Mesothelial cell of epicardium (in vitro differentiated cells): ENCODE data around the gene JSRP1. TPM values are rescaled to one million over a fixed set of nuclear protein-coding genes. Genes with fewer than 3 reads are reported as not detected.

Source experiments
- DNase-seq, 2 experiments: peaks; one replicate each; pipeline ENCODE4 v3.0.0; 2021; ENCODE audit warnings: low spot score in 2 of 2; ENCODE audit not compliant: unreplicated experiment in 2 of 2
- H3K27ac Mint-ChIP-seq: 2 replicates; pipeline ENCODE4 v1.8.0; 2021; ENCODE audit warnings: mixed read lengths
- H3K27me3 Mint-ChIP-seq: 2 replicates; pipeline ENCODE4 v1.8.0; 2021; ENCODE audit warnings: low read depth, mixed read lengths
- H3K36me3 Mint-ChIP-seq: 2 replicates; pipeline ENCODE4 v1.8.0; 2021; ENCODE audit warnings: mixed read lengths
- H3K4me1 Mint-ChIP-seq: 2 replicates; pipeline ENCODE4 v1.8.0; 2021; ENCODE audit warnings: mixed read lengths
- H3K4me3 Mint-ChIP-seq: 2 replicates; pipeline ENCODE4 v1.8.0; 2021; ENCODE audit warnings: mild to moderate bottlenecking, moderate library complexity, mixed read lengths
- H3K9me3 Mint-ChIP-seq: 2 replicates; pipeline ENCODE4 v1.8.0; 2021; ENCODE audit warnings: mixed read lengths
- total RNA-seq: library from RNA; stranded (reverse); gene quantifications from 3 replicates; pipeline ENCODE4 v1.2.1, GENCODE V29; 2021
- TF ChIP-seq, protein P1 (sequence below): fragments of 200-600 bp; sonication (generic); IDR thresholded peaks from one replicate; pipeline ENCODE4 v1.5.0; 2021; ENCODE audit warnings: antibody characterized with exemption; ENCODE audit not compliant: unreplicated experiment

The JSRP1 gene
- total RNA-seq, 1 donor from 2014 or later: 0.80 TPM

DNA sequence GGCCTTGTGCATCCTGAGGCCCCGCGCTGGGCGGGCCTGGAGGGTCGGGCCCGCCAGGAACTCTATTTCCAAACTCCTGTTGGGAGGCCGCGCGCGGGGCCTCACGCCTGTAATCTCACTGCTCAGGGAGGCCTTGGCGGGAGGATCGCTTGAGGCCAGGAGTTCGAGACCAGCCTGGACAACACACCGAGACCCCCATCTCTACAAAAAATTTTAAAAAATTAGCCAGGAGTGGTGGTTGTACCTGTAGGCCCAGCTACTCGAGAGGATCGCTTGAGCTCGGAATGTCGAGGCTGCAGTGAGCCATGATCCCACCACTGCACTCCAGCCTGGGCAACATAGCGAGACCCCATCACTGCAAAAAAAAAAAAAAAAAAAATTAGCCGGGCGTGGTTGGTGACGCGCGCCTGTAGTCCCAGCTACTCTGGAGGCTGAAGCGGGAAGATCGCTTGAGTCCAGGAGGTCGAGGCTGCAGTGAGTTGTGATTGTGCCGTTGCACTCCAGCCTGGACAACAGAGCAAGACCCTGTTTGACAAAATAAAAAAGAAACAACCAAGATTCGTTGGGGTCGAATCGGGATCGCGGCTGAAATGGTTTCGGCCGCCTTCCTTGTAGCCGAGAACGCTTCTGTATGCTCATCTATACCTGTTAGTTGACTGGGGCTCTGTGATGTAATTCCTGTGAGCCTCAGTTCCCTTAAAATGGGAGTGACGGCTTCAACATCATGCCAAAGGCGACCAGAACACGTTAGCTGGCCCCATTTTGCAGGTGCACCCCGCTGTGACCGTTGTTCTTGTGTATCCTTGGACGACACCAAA lies 19.0 kb downstream of the JSRP1 start:
- Mint-ChIP-seq H3K27ac (peak overlapping the region; percentile 95), H3K4me1 (peaks cover 51% of the 10 kb centered on the region), H3K4me3 (peak overlapping the region; percentile 87), H3K36me3 (peaks cover 5% of the 10 kb centered on the region), H3K27me3 (no peaks in the 10 kb centered on the region), H3K9me3 (no peaks in the 10 kb centered on the region)
- TF ChIP-seq, protein P1, sequence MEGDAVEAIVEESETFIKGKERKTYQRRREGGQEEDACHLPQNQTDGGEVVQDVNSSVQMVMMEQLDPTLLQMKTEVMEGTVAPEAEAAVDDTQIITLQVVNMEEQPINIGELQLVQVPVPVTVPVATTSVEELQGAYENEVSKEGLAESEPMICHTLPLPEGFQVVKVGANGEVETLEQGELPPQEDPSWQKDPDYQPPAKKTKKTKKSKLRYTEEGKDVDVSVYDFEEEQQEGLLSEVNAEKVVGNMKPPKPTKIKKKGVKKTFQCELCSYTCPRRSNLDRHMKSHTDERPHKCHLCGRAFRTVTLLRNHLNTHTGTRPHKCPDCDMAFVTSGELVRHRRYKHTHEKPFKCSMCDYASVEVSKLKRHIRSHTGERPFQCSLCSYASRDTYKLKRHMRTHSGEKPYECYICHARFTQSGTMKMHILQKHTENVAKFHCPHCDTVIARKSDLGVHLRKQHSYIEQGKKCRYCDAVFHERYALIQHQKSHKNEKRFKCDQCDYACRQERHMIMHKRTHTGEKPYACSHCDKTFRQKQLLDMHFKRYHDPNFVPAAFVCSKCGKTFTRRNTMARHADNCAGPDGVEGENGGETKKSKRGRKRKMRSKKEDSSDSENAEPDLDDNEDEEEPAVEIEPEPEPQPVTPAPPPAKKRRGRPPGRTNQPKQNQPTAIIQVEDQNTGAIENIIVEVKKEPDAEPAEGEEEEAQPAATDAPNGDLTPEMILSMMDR: no peak
- DNase-seq: no peak

DNA sequence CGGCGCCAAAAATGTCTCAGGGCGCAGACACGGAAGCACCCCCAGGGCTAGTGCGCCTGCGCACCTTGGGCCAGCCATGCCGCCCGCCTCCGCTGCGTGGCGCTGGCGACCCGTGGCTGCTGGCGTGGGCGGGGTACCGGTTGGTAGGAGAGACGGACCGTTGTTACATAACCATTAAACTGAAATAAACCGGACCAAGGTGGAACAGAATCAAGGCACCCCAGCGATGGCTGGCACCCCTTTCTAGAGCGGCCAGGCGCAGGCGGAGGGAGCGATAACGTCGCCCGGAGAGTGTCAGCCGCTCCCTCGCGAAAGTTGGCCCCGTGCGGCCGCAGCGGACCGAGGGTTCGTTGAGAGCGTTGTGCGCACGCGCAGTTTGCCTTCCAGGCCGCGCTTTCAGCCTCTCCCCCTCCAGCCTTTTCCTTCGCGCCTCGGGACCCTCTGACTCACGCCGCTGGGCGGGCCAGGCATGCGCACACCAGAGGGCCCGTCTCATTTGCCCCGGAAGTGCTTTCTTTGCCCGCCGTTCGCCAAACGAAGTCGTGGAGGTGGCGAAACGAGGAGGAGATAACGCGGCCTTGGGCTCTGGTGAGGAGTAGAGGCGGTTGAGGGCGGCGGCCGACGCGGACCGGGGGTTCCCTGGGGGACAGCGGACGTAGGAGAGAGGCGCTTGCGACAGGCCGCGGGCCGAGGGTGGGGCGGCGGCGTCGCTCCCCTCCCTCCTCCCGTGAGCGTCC lies 19.7 kb downstream of the JSRP1 start, which contains the start of the genes PLEKHJ1 and SF3A2:
TSS of gene PLEKHJ1 (minus strand) at position 16 of the 737 bp plus-strand sequence. CDS start 81 bp downstream, outside the sequence.
TSS of gene SF3A2 (plus strand) at position 511 of the 737 bp plus-strand sequence. CDS start 6,595 bp downstream, outside the sequence.
- Mint-ChIP-seq H3K27ac (peak within 1 kb of the TSS; percentile 95), H3K36me3 (peaks cover 7% of the 10 kb centered on the region), H3K4me3 (peak within 1 kb of the TSS; percentile 87), H3K9me3 (no peaks in the 10 kb centered on the region), H3K27me3 (no peaks in the 10 kb centered on the region), H3K4me1 (peaks cover 47% of the 10 kb centered on the region)
- DNase-seq: peak; percentile 97 to 99
- TF ChIP-seq, protein P1: peak; percentile 97

DNA sequence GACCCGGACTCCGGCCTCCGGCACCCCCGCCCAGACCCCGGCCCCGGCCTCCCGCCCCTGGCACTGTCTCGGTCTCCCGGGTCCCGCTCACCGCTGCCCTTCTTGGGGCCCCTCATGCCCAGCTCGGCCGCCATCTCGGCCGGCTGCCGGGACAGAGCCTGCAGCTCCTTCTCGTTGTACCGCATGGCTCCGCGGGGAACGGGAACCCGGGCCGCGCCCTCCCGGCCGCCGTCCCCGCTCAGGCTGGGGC lies 20.2 kb downstream of the JSRP1 start:
- Mint-ChIP-seq H3K4me1 (peaks cover 42% of the 10 kb centered on the region), H3K9me3 (no peaks in the 10 kb centered on the region), H3K27me3 (no peaks in the 10 kb centered on the region), H3K27ac (no peak overlapping the region), H3K36me3 (peaks cover 9% of the 10 kb centered on the region), H3K4me3 (peak overlapping the region; percentile 87)
- no peak for DNase-seq
- TF ChIP-seq, protein P1: no peak

DNA sequence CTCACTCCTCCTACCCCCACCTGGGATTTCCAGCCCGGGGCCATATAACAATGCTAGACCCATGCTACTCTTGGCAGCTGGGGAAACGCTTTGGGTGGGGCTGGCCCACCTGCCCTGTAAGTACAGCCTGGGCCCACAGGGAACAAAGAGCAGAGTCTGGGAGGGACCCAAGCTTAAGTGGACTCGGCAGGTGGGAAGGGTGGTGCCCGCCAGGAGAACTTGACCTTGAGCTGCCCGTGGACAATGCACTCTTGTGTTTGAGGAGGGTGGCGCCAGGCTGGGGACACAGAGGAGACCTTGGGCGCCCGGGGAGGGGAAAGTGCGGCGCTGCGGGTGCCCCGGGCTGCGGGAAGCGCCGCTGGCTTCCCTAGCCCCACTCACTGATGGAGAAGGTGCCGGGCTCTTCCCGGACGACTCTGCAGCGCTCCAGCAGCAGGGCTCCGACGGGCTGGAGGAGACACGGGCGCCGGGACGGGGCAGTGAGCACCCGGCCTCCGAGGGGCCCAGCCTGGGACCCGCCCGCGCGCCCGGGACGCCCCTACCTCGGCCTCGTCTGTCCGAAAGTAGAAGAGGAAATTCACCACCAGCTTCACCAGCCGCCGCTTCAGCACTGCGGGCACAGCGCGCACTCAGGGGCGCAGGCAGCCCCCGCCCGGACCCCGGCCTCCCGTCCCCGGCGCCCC lies 20.7 kb downstream of the JSRP1 start:
- Mint-ChIP-seq H3K27ac (peak overlapping the region; percentile 93), H3K9me3 (no peaks in the 10 kb centered on the region), H3K27me3 (no peaks in the 10 kb centered on the region), H3K36me3 (peaks cover 9% of the 10 kb centered on the region), H3K4me1 (peaks cover 38% of the 10 kb centered on the region), H3K4me3 (peak overlapping the region; percentile 87)
- no peak for DNase-seq
- TF ChIP-seq, protein P1: no peak

DNA sequence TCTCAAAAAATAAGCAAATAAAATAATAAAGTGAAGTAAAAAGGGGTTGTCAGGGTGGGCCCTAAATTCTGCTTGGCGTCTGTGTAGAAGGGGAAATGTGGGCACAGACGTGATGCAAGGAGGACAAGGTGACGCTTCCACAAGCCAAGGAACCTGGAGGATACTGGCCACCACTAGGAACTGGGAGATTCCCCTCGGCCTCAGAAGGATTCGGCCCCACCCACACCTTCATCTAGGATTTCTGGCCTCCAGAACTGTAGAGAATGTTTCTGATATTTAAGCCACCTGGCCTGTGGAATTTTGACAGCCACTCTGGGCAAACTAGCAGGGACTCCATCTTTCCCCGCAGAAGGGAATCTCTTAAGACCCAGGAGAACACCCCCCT lies 21.2 kb downstream of the JSRP1 start:
- Mint-ChIP-seq H3K36me3 (peaks cover 9% of the 10 kb centered on the region), H3K27me3 (no peaks in the 10 kb centered on the region), H3K9me3 (no peaks in the 10 kb centered on the region), H3K4me1 (peaks cover 33% of the 10 kb centered on the region), H3K4me3 (peak overlapping the region; percentile 87), H3K27ac (peak overlapping the region; percentile 93)
- DNase-seq: no peak
- TF ChIP-seq, protein P1: no peak
